Neural progenitor cell (in vitro differentiated cells): Measurements from ENCODE around the gene RNPS1. TPM values are rescaled to one million over a fixed set of nuclear protein-coding genes. Genes with fewer than 3 reads are reported as not detected.

ENCODE experiments used
- DNase-seq: peaks from one replicate; pipeline ENCODE4 v3.0.0-alpha.2; 2016; ENCODE audit warnings: low spot score
- H2AFZ ChIP-seq: fragments of 200-600 bp; sonication (generic); replicated peaks from 2 replicates; pipeline ENCODE4 v1.6.1; 2016; ENCODE audit warnings: antibody characterized with exemption
- H3F3A ChIP-seq: fragments of 200-600 bp; sonication (generic); 2 replicates; pipeline ENCODE4 v1.6.1; 2016; ENCODE audit warnings: antibody characterized with exemption, low read depth
- H3K27ac ChIP-seq: fragments of 200-600 bp; sonication (generic); 2 replicates; pipeline ENCODE4 v1.5.1; 2016; ENCODE audit warnings: mild to moderate bottlenecking
- H3K27me3 ChIP-seq: fragments of 200-600 bp; sonication (generic); 2 replicates; pipeline ENCODE4 v1.6.1; 2016; ENCODE audit warnings: mild to moderate bottlenecking, moderate library complexity
- H3K36me3 ChIP-seq: fragments of 200-600 bp; sonication (generic); 2 replicates; pipeline ENCODE4 v1.5.1; 2016
- H3K4me1 ChIP-seq: fragments of 200-600 bp; sonication (generic); 2 replicates; pipeline ENCODE4 v1.6.1; 2016; ENCODE audit warnings: mixed run types
- H3K4me2 ChIP-seq: fragments of 200-600 bp; sonication (generic); 2 replicates; pipeline ENCODE4 v1.6.1; 2016
- H3K4me3 ChIP-seq: fragments of 200-600 bp; sonication (generic); 2 replicates; pipeline ENCODE4 v1.5.1; 2016
- H3K79me2 ChIP-seq: fragments of 200-600 bp; sonication (generic); 2 replicates; pipeline ENCODE4 v1.6.1; 2016; ENCODE audit warnings: low read depth
- H3K9ac ChIP-seq: fragments of 200-600 bp; sonication (generic); 2 replicates; pipeline ENCODE4 v1.6.1; 2016
- H3K9me3 ChIP-seq: fragments of 200-600 bp; sonication (generic); 2 replicates; pipeline ENCODE4 v1.5.1; 2016; ENCODE audit warnings: low read depth
- H4K20me1 ChIP-seq: fragments of 200-600 bp; sonication (generic); 2 replicates; pipeline ENCODE4 v1.6.1; 2016; ENCODE audit warnings: low read depth
- H3K27ac Mint-ChIP-seq: 3 replicates; pipeline ENCODE4 v1.8.0; 2021; ENCODE audit warnings: mixed read lengths
- H3K27me3 Mint-ChIP-seq: 2 replicates; pipeline ENCODE4 v1.8.0; 2022; ENCODE audit warnings: low read depth, mild to moderate bottlenecking, inconsistent platforms, moderate library complexity, mixed read lengths; ENCODE audit not compliant: insufficient read depth
- H3K36me3 Mint-ChIP-seq: 3 replicates; pipeline ENCODE4 v1.8.0; 2021; ENCODE audit warnings: mixed read lengths
- H3K4me1 Mint-ChIP-seq: 3 replicates; pipeline ENCODE4 v1.8.0; 2021; ENCODE audit warnings: mixed read lengths
- H3K4me3 Mint-ChIP-seq: 3 replicates; pipeline ENCODE4 v1.8.0; 2021; ENCODE audit warnings: mild to moderate bottlenecking, moderate library complexity, mixed read lengths
- H3K9me3 Mint-ChIP-seq: 3 replicates; pipeline ENCODE4 v1.8.0; 2020; ENCODE audit warnings: mixed read lengths
- EZH2 ChIP-seq: fragments of 200-600 bp; sonication (generic); IDR thresholded peaks from 2 replicates; pipeline ENCODE4 v1.6.1; 2017; ENCODE audit warnings: antibody characterized with exemption, mild to moderate bottlenecking, moderate library complexity
- EZH2phosphoT487 ChIP-seq: fragments of 200-600 bp; sonication (generic); IDR thresholded peaks from 2 replicates; pipeline ENCODE4 v1.6.1; 2017; ENCODE audit warnings: antibody characterized with exemption
- total RNA-seq: library from RNA; depleted of rRNA; stranded (reverse); fragments of >200 nt; gene quantifications from 2 replicates; pipeline ENCODE4 v1.2.3, GENCODE V29; 2015; ENCODE audit warnings: low replicate concordance
- TF ChIP-seq, protein P1 (sequence below): fragments of 200-600 bp; sonication (generic); IDR thresholded peaks from 2 replicates; pipeline ENCODE4 v1.5.1; 2017; ENCODE audit warnings: antibody characterized with exemption, mild to moderate bottlenecking

Gene RNPS1
- total RNA-seq, 1 donor from 2014 or later: 176 TPM

DNA sequence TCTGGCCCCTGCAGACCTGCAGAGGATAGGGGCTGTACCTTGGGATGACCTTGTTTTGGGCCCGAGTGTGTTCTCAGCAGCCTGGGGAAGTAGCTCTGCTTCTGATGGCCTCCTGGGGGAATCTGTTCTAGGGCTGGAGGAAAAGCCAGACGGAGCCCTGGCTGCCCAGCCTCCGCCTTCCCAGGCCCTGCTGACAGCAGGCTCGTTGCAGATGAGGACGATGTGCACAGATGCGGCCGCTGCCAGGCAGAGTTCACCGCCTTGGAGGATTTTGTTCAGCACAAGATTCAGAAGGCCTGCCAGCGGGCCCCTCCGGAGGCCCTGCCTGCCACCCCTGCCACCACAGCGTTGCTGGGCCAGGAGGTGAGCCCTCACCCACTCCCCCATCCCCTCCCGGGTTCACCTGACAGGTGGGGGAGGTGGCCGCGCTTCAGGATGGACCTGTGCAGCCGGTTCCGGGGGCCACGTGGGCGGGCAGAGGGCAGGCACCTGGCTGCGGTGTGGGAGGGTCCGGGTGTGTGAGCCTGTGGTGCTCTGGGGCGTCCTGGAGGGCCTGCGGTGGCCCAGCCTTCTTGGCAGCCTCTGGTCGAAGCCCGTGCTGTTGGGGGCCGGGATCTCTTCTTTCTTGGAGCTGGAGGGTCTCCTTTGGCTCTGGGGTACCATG is 39.6 kb downstream of the RNPS1 start:
- no peaks in the 10 kb centered on the region for H3K36me3 ChIP-seq

DNA sequence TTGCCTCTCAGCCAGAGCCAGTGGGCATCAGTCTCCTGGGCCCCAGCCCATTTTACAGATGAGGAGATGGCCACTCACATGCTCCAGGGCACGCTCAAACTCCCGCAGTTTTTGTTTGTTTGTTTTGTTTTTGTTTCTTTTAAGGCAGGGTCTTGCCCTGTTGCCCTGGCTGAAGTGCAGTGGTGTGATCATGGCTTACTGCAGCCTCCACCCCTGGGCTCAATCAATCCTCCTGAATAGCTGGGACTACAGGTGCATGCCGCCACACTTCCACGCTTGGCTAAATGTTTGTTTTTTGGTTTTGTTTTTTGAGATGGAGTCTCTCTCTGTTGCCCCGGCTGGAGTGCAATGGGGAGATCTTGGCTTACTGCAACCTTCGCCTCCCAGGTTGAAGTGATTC is 41.0 kb downstream of the RNPS1 start:
- H3K27ac Mint-ChIP-seq: no peak overlapping the region
- H3K9ac ChIP-seq: no peak overlapping the region

More for the DNA sequence above, 39.6 kb downstream of the RNPS1 start:
- no peak overlapping the region for H3K4me3 Mint-ChIP-seq
- H3K4me1 Mint-ChIP-seq: peaks cover 9% of the 10 kb centered on the region
- no peaks in the 10 kb centered on the region for H3F3A ChIP-seq
- no peak overlapping the region for H3K4me3 ChIP-seq
- peaks cover 2% of the 10 kb centered on the region for H3K36me3 Mint-ChIP-seq
- peaks cover 2% of the 10 kb centered on the region for H3K27me3 Mint-ChIP-seq
- TF ChIP-seq, protein P1, sequence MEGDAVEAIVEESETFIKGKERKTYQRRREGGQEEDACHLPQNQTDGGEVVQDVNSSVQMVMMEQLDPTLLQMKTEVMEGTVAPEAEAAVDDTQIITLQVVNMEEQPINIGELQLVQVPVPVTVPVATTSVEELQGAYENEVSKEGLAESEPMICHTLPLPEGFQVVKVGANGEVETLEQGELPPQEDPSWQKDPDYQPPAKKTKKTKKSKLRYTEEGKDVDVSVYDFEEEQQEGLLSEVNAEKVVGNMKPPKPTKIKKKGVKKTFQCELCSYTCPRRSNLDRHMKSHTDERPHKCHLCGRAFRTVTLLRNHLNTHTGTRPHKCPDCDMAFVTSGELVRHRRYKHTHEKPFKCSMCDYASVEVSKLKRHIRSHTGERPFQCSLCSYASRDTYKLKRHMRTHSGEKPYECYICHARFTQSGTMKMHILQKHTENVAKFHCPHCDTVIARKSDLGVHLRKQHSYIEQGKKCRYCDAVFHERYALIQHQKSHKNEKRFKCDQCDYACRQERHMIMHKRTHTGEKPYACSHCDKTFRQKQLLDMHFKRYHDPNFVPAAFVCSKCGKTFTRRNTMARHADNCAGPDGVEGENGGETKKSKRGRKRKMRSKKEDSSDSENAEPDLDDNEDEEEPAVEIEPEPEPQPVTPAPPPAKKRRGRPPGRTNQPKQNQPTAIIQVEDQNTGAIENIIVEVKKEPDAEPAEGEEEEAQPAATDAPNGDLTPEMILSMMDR: no peak
- TF ChIP-seq EZH2 (no peak), EZH2phosphoT487 (no peak)
- no peaks in the 10 kb centered on the region for H3K27me3 ChIP-seq
- no peak for DNase-seq
- peaks cover 7% of the 10 kb centered on the region for H3K4me1 ChIP-seq
- peaks cover 34% of the 10 kb centered on the region for H4K20me1 ChIP-seq
- peaks cover 41% of the 10 kb centered on the region for H3K79me2 ChIP-seq
- H3K27ac Mint-ChIP-seq: no peak overlapping the region
- H3K4me2 ChIP-seq: no peak overlapping the region
- no peak overlapping the region for H3K27ac ChIP-seq
- no peak overlapping the region for H3K9ac ChIP-seq
- H3K9me3 Mint-ChIP-seq: no peaks in the 10 kb centered on the region
- no peaks in the 10 kb centered on the region for H3K9me3 ChIP-seq
- H2AFZ ChIP-seq: no peak overlapping the region

DNA sequence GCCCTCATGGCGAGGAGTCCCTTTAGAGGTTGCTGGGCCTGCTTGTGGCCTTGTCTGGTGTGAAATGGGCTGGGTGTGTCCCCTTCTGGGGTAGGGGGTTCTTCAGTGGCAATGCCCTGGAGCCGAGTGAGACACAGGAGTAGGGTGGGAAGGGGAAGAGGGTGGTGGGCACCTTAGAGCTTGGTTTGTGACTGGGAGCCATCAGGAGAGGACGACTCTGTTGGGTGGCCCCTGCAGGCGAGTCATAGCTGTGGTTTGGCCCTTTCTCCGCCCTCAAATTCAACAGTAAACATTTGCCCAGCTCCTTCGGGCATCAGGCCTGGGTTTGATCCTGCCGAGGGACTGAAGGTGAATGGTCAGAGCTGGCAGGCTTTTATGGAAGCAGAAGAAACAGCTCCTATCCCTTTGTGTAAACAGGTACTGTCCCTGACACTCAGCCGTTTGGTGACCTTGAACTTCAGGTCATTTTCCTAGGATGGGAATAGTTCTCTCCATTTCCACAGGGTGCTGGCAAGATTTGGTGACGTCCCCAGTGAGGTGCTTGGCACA is 41.6 kb downstream of the RNPS1 start:
- Histone ChIP-seq H3K36me3 (no peaks in the 10 kb centered on the region), H3K27me3 (no peaks in the 10 kb centered on the region), H4K20me1 (peaks cover 34% of the 10 kb centered on the region), H3K27ac (no peak overlapping the region), H3K79me2 (peaks cover 41% of the 10 kb centered on the region), H3K4me2 (no peak overlapping the region), H3K4me3 (no peak overlapping the region), H3K9ac (no peak overlapping the region), H2AFZ (no peak overlapping the region), H3F3A (peaks cover 3% of the 10 kb centered on the region), H3K4me1 (peaks cover 7% of the 10 kb centered on the region), H3K9me3 (no peaks in the 10 kb centered on the region)
- peaks cover 2% of the 10 kb centered on the region for H3K36me3 Mint-ChIP-seq
- H3K4me3 Mint-ChIP-seq: peak overlapping the region; percentile 70
- H3K27me3 Mint-ChIP-seq: peaks cover 2% of the 10 kb centered on the region
- no peaks in the 10 kb centered on the region for H3K9me3 Mint-ChIP-seq
- TF ChIP-seq, protein P1: no peak
- TF ChIP-seq EZH2phosphoT487 (no peak), EZH2 (no peak)
- H3K4me1 Mint-ChIP-seq: peaks cover 9% of the 10 kb centered on the region
- H3K27ac Mint-ChIP-seq: peak overlapping the region; percentile 76
- no peak for DNase-seq

More for the DNA sequence above, 41.0 kb downstream of the RNPS1 start:
- H3K79me2 ChIP-seq: peaks cover 41% of the 10 kb centered on the region
- peaks cover 34% of the 10 kb centered on the region for H4K20me1 ChIP-seq
- TF ChIP-seq, protein P1: no peak
- no peak for TF ChIP-seq EZH2phosphoT487
- no peak for TF ChIP-seq EZH2
- Mint-ChIP-seq H3K4me3 (no peak overlapping the region), H3K27me3 (peaks cover 2% of the 10 kb centered on the region), H3K36me3 (peaks cover 2% of the 10 kb centered on the region), H3K4me1 (peaks cover 9% of the 10 kb centered on the region), H3K9me3 (no peaks in the 10 kb centered on the region)
- DNase-seq: no peak
- H3K27ac ChIP-seq: no peak overlapping the region
- no peaks in the 10 kb centered on the region for H3K27me3 ChIP-seq
- no peaks in the 10 kb centered on the region for H3K9me3 ChIP-seq
- H3K4me1 ChIP-seq: peaks cover 7% of the 10 kb centered on the region
- peaks cover 3% of the 10 kb centered on the region for H3F3A ChIP-seq
- H2AFZ ChIP-seq: no peak overlapping the region
- no peaks in the 10 kb centered on the region for H3K36me3 ChIP-seq
- H3K4me2 ChIP-seq: no peak overlapping the region
- H3K4me3 ChIP-seq: no peak overlapping the region
